ENCODE results near the gene HECTD1. TPM values are rescaled to one million over a fixed set of nuclear protein-coding genes. Genes with fewer than 3 reads are reported as not detected.

Gene HECTD1
- total and polyA plus RNA-seq, 9 of the 15 experiments (the other 6 are each of a cell fraction or from before 2014, with no cell fraction given), result 27.9 to 111 (median 78.1) TPM

GRCh38 chr14:31239741-31240140 lies 32.1 kb upstream of the HECTD1 start (continued):
- no peak for TF ChIP-seq BRCA1 (IDR thresholded peaks at IDR 0.05)
- TF ChIP-seq BRCA1 (CRISPR knock-in tag; IDR thresholded peaks at IDR 0.05), result no peak
- no peak for TF ChIP-seq SAFB (IDR thresholded peaks at IDR 0.05; ENCODE audit: borderline replicate concordance, low read depth, low read length)
- TF ChIP-seq, protein P1, sequence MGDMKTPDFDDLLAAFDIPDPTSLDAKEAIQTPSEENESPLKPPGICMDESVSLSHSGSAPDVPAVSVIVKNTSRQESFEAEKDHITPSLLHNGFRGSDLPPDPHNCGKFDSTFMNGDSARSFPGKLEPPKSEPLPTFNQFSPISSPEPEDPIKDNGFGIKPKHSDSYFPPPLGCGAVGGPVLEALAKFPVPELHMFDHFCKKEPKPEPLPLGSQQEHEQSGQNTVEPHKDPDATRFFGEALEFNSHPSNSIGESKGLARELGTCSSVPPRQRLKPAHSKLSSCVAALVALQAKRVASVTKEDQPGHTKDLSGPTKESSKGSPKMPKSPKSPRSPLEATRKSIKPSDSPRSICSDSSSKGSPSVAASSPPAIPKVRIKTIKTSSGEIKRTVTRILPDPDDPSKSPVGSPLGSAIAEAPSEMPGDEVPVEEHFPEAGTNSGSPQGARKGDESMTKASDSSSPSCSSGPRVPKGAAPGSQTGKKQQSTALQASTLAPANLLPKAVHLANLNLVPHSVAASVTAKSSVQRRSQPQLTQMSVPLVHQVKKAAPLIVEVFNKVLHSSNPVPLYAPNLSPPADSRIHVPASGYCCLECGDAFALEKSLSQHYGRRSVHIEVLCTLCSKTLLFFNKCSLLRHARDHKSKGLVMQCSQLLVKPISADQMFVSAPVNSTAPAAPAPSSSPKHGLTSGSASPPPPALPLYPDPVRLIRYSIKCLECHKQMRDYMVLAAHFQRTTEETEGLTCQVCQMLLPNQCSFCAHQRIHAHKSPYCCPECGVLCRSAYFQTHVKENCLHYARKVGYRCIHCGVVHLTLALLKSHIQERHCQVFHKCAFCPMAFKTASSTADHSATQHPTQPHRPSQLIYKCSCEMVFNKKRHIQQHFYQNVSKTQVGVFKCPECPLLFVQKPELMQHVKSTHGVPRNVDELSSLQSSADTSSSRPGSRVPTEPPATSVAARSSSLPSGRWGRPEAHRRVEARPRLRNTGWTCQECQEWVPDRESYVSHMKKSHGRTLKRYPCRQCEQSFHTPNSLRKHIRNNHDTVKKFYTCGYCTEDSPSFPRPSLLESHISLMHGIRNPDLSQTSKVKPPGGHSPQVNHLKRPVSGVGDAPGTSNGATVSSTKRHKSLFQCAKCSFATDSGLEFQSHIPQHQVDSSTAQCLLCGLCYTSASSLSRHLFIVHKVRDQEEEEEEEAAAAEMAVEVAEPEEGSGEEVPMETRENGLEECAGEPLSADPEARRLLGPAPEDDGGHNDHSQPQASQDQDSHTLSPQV (IDR thresholded peaks at IDR 0.05), result peak; percentile 65
- TF ChIP-seq ZFPM2 (CRISPR knock-in tag; IDR thresholded peaks at IDR 0.05), result no peak
- TF ChIP-seq RBFOX2 (IDR thresholded peaks at IDR 0.05; ENCODE audit: low read depth, low read length), result peak; percentile 43; the same call in 1 of the 2 replicates
- no peak for TF ChIP-seq TCF7 (IDR thresholded peaks at IDR 0.05; ENCODE audit: borderline replicate concordance)
- TF ChIP-seq GABPB1 (CRISPR knock-in tag; IDR thresholded peaks at IDR 0.05), result no peak
- TF ChIP-seq, protein P2, sequence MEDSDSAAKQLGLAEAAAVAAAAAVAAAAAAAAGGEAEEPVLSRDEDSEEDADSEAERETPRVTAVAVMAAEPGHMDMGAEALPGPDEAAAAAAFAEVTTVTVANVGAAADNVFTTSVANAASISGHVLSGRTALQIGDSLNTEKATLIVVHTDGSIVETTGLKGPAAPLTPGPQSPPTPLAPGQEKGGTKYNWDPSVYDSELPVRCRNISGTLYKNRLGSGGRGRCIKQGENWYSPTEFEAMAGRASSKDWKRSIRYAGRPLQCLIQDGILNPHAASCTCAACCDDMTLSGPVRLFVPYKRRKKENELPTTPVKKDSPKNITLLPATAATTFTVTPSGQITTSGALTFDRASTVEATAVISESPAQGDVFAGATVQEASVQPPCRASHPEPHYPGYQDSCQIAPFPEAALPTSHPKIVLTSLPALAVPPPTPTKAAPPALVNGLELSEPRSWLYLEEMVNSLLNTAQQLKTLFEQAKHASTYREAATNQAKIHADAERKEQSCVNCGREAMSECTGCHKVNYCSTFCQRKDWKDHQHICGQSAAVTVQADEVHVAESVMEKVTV (CRISPR knock-in tag; IDR thresholded peaks at IDR 0.05), result no peak
- TF ChIP-seq, protein P3, sequence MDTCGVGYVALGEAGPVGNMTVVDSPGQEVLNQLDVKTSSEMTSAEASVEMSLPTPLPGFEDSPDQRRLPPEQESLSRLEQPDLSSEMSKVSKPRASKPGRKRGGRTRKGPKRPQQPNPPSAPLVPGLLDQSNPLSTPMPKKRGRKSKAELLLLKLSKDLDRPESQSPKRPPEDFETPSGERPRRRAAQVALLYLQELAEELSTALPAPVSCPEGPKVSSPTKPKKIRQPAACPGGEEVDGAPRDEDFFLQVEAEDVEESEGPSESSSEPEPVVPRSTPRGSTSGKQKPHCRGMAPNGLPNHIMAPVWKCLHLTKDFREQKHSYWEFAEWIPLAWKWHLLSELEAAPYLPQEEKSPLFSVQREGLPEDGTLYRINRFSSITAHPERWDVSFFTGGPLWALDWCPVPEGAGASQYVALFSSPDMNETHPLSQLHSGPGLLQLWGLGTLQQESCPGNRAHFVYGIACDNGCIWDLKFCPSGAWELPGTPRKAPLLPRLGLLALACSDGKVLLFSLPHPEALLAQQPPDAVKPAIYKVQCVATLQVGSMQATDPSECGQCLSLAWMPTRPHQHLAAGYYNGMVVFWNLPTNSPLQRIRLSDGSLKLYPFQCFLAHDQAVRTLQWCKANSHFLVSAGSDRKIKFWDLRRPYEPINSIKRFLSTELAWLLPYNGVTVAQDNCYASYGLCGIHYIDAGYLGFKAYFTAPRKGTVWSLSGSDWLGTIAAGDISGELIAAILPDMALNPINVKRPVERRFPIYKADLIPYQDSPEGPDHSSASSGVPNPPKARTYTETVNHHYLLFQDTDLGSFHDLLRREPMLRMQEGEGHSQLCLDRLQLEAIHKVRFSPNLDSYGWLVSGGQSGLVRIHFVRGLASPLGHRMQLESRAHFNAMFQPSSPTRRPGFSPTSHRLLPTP (IDR thresholded peaks at IDR 0.05; ENCODE audit: borderline replicate concordance, extremely low read depth, insufficient read length), result no peak
- TF ChIP-seq XRCC5 (IDR thresholded peaks at IDR 0.05; ENCODE audit: low read depth, low read length), result no peak
- TF ChIP-seq CREB1 (IDR thresholded peaks at IDR 0.05), result no peak
- no peak for TF ChIP-seq CREB1 (CRISPR knock-in tag; IDR thresholded peaks at IDR 0.05)
- no peak for TF ChIP-seq ZNF76 (CRISPR knock-in tag; IDR thresholded peaks at IDR 0.05; ENCODE audit: borderline replicate concordance)
- TF ChIP-seq HNRNPH1 (optimal IDR thresholded peaks at IDR 0.05; ENCODE audit: low read depth, low read length), result no peak
- no peak for TF ChIP-seq HDGF (IDR thresholded peaks at IDR 0.05)
- TF ChIP-seq CBFA2T2 (conservative IDR thresholded peaks at IDR 0.05), result no peak
- no peak for TF ChIP-seq SMAD1 (IDR thresholded peaks at IDR 0.05; ENCODE audit: low read depth, low read length, partially characterized antibody)
- no peak for TF ChIP-seq VEZF1 (CRISPR knock-in tag; IDR thresholded peaks at IDR 0.05)

Measured in K562 (cell line).